GM18507 (cell line): Measurements from ENCODE around the gene KLHL4.
"Not testable (repeated sequence)": the region's sequence is repeated elsewhere in the genome, so short reads cannot be mapped to it uniquely, and the experiment has no call there.

Experiments used
- DNase-seq: peaks from one replicate; pipeline ENCODE4 v3.0.0; 2011; ENCODE audit warnings: low read depth; ENCODE audit not compliant: insufficient read length; ENCODE audit errors: extremely low spot score
- FAIRE-seq: peaks from 2 replicates; lab custom pipeline; 2011; peaks lifted over from hg19 to GRCh38; lab: Jason Lieb, UNC

KLHL4 gene

GRCh38 chrX:87517571-87518141 lies at the start of gene KLHL4:
Gene KLHL4, plus strand, starts transcription at chrX:87517802. Its CDS starts 92 bp downstream, at chrX:87517894.
- DNase-seq: no peak
- no peak for FAIRE-seq

GRCh38 chrX:87468941-87469340 lies 48.7 kb upstream of the KLHL4 start:
- DNase-seq (no peak), FAIRE-seq (no peak)

- FAIRE-seq (no peak), DNase-seq (no peak)
Observed at GRCh38 chrX:87475793-87476192, 41.8 kb upstream of the KLHL4 start.

- DNase-seq, FAIRE-seq: not testable (repeated sequence)
Observed at GRCh38 chrX:87478703-87479102, 38.9 kb upstream of the KLHL4 start.

GRCh38 chrX:87489071-87489470 lies 28.5 kb upstream of the KLHL4 start:
- FAIRE-seq: no peak
- DNase-seq: no peak

GRCh38 chrX:87515836-87516235 lies 1.8 kb upstream of the KLHL4 start:
- FAIRE-seq (no peak), DNase-seq (no peak)

GRCh38 chrX:87516717-87517121 lies 883 bp upstream of the KLHL4 start:
- DNase-seq (no peak), FAIRE-seq (no peak)

- no peak for FAIRE-seq
- DNase-seq: no peak
Observed at GRCh38 chrX:87518504-87518903, 902 bp downstream of the KLHL4 start.

GRCh38 chrX:87525771-87526229 lies 8.2 kb downstream of the KLHL4 start:
- DNase-seq (no peak), FAIRE-seq (no peak)

- FAIRE-seq (no peak), DNase-seq (no peak)
Observed at GRCh38 chrX:87526281-87526680, 8.7 kb downstream of the KLHL4 start.

GRCh38 chrX:87528487-87528886 lies 10.9 kb downstream of the KLHL4 start:
- no peak for DNase-seq
- FAIRE-seq: no peak

- FAIRE-seq (no peak), DNase-seq (no peak)
Observed at GRCh38 chrX:87571964-87572363, 54.4 kb downstream of the KLHL4 start.

- no peak for FAIRE-seq
- no peak for DNase-seq
Observed at GRCh38 chrX:87572901-87573300, 55.3 kb downstream of the KLHL4 start.

GRCh38 chrX:87578978-87579377 lies 61.4 kb downstream of the KLHL4 start:
- FAIRE-seq (no peak), DNase-seq (no peak)

- DNase-seq (no peak), FAIRE-seq (no peak)
Observed at GRCh38 chrX:87580862-87581261, 63.3 kb downstream of the KLHL4 start.

- FAIRE-seq (no peak), DNase-seq (no peak)
Observed at GRCh38 chrX:87582453-87582852, 64.9 kb downstream of the KLHL4 start.

GRCh38 chrX:87583679-87584078 lies 66.1 kb downstream of the KLHL4 start:
- FAIRE-seq (no peak), DNase-seq (no peak)

GRCh38 chrX:87616371-87616770 lies 98.8 kb downstream of the KLHL4 start:
- DNase-seq: no peak
- no peak for FAIRE-seq

- FAIRE-seq: no peak
- DNase-seq: no peak
Observed at GRCh38 chrX:87621697-87622096, 104.1 kb downstream of the KLHL4 start.

- FAIRE-seq (no peak), DNase-seq (no peak)
Observed at GRCh38 chrX:87626996-87627395, 109.4 kb downstream of the KLHL4 start.

- FAIRE-seq: no peak
- no peak for DNase-seq
Observed at GRCh38 chrX:87634361-87634760, 116.8 kb downstream of the KLHL4 start.

- DNase-seq (no peak), FAIRE-seq (no peak)
Observed at GRCh38 chrX:87636533-87636932, 118.9 kb downstream of the KLHL4 start.
